Epithelial cell of proximal tubule (primary cell): ENCODE data around the gene MCTP2. TPM values are rescaled to one million over a fixed set of nuclear protein-coding genes. Genes with fewer than 3 reads are reported as not detected.

Source experiments
- DNase-seq: peaks from one replicate; pipeline ENCODE4 v3.0.0-alpha.2; 2011; ENCODE audit warnings: low read depth
- H3K4me3 ChIP-seq: 2 replicates; pipeline ENCODE4 v1.5.1; 2011; ENCODE audit warnings: low read depth, mild to moderate bottlenecking, low read length
- CTCF ChIP-seq: conservative IDR thresholded peaks from 2 replicates; pipeline ENCODE4 v1.5.1; 2012; ENCODE audit warnings: low read depth, mild to moderate bottlenecking, low read length
- total RNA-seq: library from RNA; depleted of rRNA; stranded (reverse); fragments of >200 nt; gene quantifications from 2 replicates; pipeline ENCODE4 v1.2.3, GENCODE V29; 2015

Gene MCTP2
- total RNA-seq, 1 donor from 2014 or later, result 7.5 TPM

GRCh38 chr15:94383041-94383440 is 151.7 kb downstream of the MCTP2 start:
- H3K4me3 ChIP-seq, result no peak overlapping the region
- DNase-seq, result no peak
- no peak for TF ChIP-seq CTCF

DNA sequence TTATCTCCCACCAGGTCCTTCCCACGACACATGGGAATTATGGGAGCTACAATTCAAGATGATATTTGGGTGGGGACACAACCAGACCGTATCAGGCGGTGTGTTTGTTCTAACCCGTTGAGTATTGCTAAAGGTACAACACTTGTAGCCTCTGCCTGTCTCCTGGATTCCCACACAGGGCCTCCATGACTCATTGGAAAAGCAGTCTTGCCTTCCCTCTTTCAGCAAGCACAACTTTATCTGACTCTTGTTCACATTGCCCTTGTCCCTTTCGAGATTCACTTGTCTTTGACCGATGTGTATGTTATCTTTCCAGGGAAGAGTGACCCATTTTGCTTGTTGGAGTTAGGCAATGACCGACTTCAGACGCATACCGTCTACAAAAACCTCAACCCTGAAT is 152.3 kb downstream of the MCTP2 start:
- no peak for DNase-seq
- H3K4me3 ChIP-seq, result no peak overlapping the region
- TF ChIP-seq CTCF, result no peak

DNA sequence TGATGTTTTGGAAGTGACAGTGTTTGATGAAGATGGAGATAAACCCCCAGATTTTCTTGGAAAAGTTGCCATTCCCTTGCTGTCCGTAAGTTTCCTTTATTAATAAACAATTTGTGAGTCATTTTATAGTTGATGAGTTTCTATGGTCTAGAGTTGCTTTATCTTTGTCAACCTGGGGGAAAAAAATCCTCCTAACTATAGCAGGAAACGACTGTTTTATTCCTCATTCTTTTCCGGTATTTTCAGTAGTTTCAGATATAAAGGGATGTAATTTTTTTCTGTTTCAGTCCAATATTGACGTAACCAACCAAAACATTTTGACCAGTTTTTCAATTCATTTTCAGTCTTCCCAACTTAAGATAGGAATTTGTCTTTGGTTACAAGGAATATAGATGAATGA is 154.1 kb downstream of the MCTP2 start:
- no peak for TF ChIP-seq CTCF

GRCh38 chr15:94386351-94386750 is 155.0 kb downstream of the MCTP2 start:
- DNase-seq, result no peak
- H3K4me3 ChIP-seq, result no peak overlapping the region
- no peak for TF ChIP-seq CTCF

More for the DNA sequence above, 154.1 kb downstream of the MCTP2 start:
- no peak for DNase-seq
- no peak overlapping the region for H3K4me3 ChIP-seq

GRCh38 chr15:94387442-94387841 is 156.1 kb downstream of the MCTP2 start:
- TF ChIP-seq CTCF, result no peak
- H3K4me3 ChIP-seq, result no peak overlapping the region
- no peak for DNase-seq

DNA sequence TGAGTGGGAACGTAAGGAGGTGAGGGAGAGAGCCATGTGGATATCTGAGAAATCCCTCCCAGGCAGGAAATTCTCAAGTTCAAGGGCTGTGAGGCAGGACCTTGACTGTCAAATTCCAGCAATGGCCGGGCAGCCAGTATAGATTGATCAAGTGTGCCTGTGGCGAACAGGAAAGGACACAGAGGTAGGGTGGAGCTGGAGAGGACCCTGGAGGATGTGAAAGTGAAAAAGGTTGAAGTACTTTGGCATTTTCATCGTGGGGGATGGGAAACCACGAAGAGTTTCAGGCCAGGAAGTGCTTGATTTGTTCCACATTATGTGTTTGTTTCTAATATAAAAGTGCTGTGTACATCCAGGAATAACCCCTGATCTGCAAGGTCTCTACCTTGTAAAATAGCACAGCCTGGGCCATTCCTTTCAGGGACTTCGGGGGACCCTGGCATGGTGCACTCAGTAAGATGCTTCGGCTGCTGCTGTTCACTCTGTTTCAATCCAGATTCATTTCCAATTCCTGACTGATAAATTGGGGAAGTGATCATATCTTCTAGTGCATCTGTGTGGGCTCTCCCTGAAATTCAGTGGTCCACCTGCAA is 156.6 kb downstream of the MCTP2 start:
- DNase-seq, result no peak
- no peak for TF ChIP-seq CTCF
- no peak overlapping the region for H3K4me3 ChIP-seq

- no peak overlapping the region for H3K4me3 ChIP-seq
- DNase-seq, result peak; percentile 10
- no peak for TF ChIP-seq CTCF
These were observed 164.3 kb downstream of the MCTP2 start for GRCh38 chr15:94395640-94396039.
